Measurements from ENCODE around the gene FAM167B.
"Not testable (repeated sequence)": the region's sequence is repeated elsewhere in the genome, so short reads cannot be mapped to it uniquely, and the experiment has no call there.

Gene FAM167B

GRCh38 chr1:32224285-32224684 lies 22.7 kb upstream of the FAM167B start:
- DNase-seq: no peak

GRCh38 chr1:32228771-32229170 lies 18.3 kb upstream of the FAM167B start:
- DNase-seq: no peak

GRCh38 chr1:32231843-32232432 lies 15.1 kb upstream of the FAM167B start:
- DNase-seq: no peak

- no peak for DNase-seq
Measured at GRCh38 chr1:32232558-32233304, 14.3 kb upstream of the FAM167B start.

GRCh38 chr1:32234792-32235191 lies 12.2 kb upstream of the FAM167B start:
- DNase-seq: no peak

- peak; percentile 28 to 51 for DNase-seq
Measured at GRCh38 chr1:32239337-32239736, 7.7 kb upstream of the FAM167B start.

- peak in 1 of 2 experiments; percentile 54 for DNase-seq
Measured at GRCh38 chr1:32239790-32240139, 7.3 kb upstream of the FAM167B start.

GRCh38 chr1:32240140-32240951 lies 6.7 kb upstream of the FAM167B start:
- DNase-seq: peak; percentile 91 to 93

- DNase-seq: peak; percentile 79 to 85
Measured at GRCh38 chr1:32241001-32241763, 5.8 kb upstream of the FAM167B start.

- DNase-seq: peak in 1 of 2 experiments; percentile 45
Measured at GRCh38 chr1:32242341-32242851, 4.6 kb upstream of the FAM167B start.

- no peak for DNase-seq
Measured at GRCh38 chr1:32247452-32247851, 430 bp downstream of the FAM167B start.

- DNase-seq: peak; percentile 92 to 94
Measured at GRCh38 chr1:32247983-32248889, 1.2 kb downstream of the FAM167B start.

GRCh38 chr1:32249831-32250525 lies 3.0 kb downstream of the FAM167B start:
- DNase-seq: no peak

- no peak for DNase-seq
Measured at GRCh38 chr1:32250893-32251716, 4.1 kb downstream of the FAM167B start, which contains the start of gene LCK. Gene LCK, plus strand, starts transcription at chr1:32251265. Its CDS starts 23,065 bp downstream, at chr1:32274330.

GRCh38 chr1:32255072-32256071 lies 8.3 kb downstream of the FAM167B start:
- no peak for DNase-seq

- DNase-seq: no peak
Measured at GRCh38 chr1:32256473-32257226, 9.6 kb downstream of the FAM167B start.

GRCh38 chr1:32257227-32257508 lies 10.1 kb downstream of the FAM167B start:
- DNase-seq: no peak

GRCh38 chr1:32263236-32263593 lies 16.2 kb downstream of the FAM167B start:
- DNase-seq: not testable (repeated sequence)

All from SHP77 (cell line).